NCI-H82 (cell line): ENCODE data around the gene SAA2.
"Not testable (repeated sequence)": the region's sequence is repeated elsewhere in the genome, so short reads cannot be mapped to it uniquely, and the experiment has no call there.

ENCODE experiments used
- DNase-seq: peaks from one replicate; lab custom pipeline; 2025; lab: John Stamatoyannopoulos, UW

The SAA2 gene

DNA sequence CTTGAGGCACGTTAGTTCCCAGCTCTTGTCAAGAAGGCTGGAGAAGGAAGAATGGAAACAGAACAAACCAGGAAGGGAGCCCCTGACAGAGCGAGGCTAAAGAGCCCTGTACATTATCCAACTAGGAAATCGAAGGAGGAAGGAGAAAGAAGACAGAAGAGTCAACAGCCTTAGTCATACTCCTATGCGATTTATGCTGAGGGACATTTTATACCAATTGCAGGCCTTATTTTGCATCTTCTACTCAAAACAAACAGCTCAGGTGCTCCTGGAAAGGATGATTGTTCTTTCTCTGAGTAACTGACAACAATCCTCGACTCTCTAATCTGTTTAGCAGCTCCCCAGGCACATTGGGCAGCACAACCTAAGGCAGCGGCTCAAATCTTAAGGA lies 1.3 kb downstream of the SAA2 start:
- not testable (repeated sequence) for DNase-seq

DNA sequence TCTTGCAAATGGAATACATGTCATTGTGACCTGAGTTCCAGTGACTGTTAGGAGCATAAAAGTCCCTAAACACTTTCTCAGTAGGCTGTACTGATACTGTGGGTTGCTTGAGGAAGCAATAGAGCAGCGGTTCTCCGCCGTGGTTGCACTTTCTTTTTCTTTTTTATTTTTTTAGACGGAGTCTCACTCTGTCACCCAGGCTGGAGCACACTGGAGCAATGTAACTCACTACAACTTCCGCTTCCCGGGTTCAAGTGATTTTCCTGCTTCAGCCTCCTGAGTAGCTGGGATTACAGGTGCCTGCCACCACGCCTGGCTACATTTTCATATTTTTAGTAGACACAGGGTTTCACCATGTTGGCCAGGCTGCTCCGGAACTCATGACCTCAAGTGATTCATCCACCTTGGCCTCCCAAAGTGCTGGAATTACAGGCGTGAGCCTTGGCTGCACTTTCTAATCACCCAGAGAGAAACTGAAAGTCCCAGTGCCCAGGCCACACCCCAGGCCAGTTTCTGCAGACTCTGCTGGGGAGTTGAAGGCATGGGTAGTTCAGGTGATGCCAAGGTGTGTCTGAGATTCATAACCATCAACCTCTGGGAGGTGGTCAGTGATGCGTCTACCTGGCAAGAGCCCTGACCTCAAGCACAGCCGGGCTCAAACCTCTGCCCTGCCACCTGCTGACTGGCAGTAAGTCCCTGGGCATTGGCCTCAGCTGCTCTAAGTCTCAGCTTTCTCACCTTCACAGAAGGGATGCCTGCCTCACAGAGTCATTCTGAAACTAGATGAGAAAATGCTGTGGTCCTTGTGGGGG lies 1.9 kb downstream of the SAA2 start:
- not testable (repeated sequence) for DNase-seq

DNA sequence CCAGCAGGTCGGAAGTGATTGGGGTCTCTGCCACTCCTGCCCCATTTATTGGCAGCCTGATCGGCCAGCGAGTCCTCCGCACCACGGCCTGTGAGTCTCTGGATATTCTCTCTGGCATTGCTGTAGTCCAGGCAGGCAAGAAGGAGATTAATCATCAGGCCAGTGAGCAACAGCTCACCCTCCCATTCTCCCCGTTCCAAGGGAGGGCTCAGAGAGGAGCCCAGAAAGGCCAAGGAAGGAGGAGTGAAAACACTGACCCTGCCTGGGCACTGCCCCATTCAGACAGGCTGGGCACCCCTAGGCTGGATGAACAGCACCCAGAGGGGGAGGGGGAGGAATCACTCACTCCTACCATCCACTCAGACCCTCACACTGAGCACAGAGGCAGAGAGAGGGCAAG lies 3.1 kb downstream of the SAA2 start:
- DNase-seq = no peak

DNA sequence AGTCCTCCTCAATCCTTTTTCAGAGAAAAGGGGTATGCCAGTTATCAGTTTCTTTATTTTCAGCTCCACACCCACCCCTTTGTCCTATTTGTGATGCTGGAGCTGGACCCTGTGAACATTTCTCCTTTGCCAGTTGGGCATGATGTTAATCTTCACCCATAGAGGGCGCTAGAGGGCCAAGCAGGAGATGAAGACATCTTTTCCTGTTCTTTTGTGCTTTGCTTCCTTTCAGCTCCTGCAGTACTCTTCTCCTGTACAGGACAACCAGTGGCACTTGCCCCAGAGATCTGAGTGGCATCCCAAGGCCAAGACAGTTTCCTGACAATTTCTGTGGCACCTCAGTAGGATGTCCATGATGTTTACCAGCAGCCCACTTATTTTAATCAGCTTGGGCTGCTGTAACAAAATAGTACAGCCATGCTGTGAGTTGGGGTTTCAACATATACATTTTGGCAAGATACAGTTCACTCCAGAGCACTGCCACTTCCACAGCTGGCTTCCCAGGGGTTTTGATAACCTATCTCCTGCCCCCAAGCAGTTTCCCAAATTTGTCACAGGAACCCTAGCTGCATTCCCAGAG lies 4.6 kb downstream of the SAA2 start:
- peak; percentile 74 for DNase-seq

DNA sequence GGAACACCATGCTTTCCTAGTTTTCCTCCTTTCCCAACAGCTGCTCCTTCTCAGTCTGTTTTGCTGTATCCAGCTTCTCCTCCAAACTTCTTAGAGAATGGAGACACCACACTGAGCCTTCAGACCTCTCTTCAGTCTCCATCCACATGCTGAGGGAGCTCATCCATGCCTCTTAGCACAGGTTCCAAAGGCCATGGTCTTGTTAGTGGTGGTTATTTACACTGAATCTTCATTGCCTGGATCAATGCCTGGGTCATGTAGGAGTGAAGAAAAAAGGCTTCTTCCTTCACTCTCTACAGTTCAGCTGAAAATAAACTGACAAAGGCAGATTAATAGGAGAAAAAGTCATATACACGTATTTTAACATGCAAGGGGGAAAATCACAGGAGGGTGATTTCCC lies 8.8 kb downstream of the SAA2 start:
- DNase-seq = no peak

DNA sequence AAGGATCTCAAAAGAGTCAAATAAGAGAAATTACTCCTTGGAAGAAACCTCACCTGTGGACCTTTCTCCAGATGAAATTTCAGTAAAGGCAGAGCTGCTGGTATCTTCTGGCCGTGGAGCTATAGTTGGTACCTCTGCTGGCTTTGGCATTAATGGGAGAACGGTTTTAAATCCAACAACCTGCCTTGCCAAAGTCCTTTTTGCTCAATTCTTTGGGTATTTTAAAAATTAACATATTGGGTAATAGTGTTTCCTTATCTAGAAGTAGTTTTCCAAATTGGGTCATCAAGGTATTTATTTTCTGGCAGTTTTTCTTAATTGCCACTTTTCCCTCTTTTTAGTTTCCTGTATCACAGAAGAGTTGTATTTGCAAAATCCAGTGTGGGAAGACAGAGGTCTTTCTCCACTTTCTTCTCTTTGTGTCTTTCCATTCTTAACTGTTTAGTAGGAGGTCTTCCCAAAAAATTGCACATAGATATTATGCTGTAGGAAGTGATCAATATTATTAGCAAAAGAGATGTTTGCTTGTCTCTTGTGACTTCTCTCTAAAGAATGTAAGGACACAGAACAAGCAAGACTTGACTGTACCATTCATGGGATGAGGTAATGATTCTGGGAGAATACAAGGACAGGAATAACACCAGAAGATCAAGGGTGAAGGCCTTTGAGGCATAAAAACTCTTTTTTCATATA lies 11.7 kb downstream of the SAA2 start, which contains the start of gene SAA4:
Gene SAA4, minus strand, starts transcription at position 139 of the 693 bp plus-strand sequence. CDS start 876 bp downstream, outside the sequence.
- DNase-seq = no peak

DNA sequence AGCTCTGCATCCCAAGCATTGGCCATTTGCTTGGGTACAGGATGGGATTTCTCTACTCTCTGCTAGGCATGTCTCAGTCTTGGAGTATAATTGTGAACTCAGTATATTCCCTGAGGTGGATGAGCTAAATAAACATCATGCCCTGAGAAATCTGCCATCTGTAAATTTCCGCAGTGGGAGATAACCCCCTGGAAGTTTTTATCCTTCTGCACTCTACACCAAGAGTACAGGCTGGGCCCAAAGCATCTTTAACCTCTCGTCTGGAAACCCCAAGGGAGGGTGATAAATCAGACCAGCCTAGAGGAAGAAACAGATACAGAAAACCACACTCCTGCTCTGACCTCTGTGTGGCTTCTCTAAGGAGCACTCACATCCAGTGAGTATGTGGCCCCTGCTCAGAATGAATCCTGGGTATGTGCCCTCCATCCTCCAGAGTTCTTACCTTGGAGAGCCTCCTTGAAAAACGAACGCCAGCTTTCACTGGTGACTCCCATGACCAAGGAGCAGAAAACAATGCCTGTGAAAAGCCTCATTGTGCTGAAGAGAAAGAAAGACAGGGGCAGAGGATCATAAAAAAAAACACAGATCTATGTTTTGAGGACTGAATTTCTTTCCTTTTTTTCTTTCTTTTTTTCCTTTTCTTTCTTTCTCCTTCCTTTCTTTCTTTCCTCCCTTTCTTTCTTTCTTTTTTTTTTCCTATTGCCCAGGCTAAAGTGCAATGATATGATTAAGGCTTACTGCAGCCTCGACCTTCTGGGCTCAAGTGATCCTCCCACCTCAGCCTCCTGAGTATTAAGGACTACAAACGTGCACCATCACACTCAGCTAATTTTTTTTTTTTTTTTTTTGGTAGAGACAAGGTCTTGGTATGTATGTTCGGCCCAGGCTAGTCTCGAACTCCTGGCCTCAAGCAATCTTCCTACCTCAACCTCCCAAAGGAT lies 12.8 kb downstream of the SAA2 start:
- DNase-seq = no peak

DNA sequence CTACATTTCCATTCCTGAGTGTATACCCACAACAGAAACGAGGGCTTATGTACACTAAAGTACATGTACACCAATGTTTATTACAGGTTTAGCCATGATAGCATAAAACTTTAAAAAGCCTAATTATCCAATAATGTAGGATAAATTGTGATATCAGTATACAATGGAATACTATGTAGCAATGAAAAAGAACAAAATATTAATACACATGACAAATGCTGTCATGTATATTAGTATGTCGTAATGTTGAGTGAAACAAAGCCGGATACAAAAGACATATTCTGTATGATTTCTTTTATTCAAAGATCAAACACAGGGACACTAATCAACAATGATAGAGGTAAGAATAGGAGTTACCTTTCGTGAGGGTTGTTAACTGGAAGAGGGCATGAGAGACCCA lies 14.6 kb downstream of the SAA2 start:
- DNase-seq = no peak

DNA sequence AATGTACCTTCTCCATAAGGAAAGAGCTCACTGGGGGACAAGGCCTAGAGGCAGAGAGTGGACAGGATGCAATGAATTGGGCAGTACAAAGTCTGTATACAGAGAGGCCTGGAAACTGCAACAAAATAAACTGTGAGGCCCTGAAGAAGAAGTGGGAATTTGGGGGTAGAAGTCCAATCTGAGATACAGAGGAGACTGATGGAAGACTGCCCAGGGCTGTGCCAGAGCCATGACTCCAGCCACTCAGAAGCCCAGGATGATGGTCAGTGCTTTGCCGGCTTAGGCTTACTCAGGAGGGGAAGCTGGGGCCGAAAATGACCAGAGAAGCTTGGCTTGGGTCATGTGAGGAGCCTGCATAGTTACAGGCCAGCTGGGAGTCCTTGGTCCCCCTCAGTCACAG lies 17.6 kb downstream of the SAA2 start:
- no peak for DNase-seq

DNA sequence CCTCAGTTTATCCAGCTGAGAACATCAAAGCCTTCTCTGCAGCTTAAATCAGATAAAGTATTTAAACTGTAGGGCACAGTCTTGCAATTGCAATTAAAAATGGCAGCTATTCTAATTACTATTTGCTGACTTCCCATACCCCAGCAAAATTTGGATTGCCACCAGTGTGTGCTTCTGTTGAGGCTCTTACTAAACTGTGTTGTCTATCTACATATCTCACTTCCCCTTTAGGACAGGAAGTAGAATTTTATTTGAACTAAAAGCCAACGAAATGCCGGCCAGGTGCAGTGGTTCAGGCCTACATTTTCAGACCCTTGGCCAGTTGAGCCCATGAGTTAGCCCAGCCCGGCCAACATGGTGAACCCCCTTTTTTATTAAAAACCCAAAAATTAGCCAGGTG lies 19.0 kb downstream of the SAA2 start:
- no peak for DNase-seq

DNA sequence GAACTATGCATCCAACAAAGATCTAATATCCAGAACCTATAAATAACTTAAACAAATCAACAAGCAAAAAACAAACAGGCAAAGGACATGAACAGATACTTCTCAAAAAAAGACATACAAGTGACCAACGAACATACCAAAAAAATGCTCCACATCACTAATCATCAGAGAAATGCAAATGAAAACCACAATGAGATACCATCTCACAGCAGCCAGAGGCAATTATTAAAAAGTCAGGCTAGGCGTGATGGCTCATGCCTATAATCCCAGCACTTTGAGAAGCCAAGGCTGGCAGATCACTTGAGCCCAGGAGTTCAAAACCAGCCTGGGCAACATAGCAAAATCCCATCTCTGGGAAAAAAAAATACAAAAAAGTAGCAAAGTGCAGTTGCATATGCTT lies 22.6 kb downstream of the SAA2 start:
- no peak for DNase-seq

DNA sequence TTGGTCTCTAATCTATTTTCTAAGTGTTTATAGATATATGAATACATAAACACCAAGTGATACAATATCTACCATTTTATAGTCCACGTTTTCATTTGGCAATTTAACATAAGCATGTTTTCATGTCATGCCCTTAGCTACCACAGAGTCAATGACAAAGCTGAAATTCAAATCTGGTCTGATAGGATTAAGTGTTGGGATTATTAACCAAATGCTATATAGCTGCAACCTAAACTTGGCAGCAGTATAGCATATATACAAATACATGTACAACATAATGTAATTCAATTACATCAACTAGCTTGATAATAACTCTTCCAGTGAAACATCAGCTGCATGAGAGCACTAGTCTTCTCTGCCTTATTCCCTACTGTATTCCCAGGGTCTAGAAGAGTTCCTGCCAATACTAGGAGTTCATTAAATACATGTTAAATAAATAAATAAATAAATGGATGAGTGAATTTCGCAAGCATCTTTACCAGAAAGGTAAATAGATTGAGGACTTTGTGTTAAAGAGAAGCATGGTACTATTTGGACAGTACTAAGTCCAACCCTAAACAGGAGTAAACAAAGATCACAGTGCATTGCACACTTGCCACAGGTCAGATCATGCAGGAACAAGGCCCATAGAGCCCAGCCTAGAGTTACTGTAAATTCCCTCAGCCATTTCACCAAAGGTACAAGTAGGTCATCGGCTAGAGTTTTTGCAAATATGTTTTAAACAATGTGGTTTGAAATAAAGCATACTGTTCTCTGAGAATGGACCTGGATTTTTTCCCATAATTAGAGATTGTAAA lies 24.7 kb downstream of the SAA2 start:
- peak; percentile 76 for DNase-seq

DNA sequence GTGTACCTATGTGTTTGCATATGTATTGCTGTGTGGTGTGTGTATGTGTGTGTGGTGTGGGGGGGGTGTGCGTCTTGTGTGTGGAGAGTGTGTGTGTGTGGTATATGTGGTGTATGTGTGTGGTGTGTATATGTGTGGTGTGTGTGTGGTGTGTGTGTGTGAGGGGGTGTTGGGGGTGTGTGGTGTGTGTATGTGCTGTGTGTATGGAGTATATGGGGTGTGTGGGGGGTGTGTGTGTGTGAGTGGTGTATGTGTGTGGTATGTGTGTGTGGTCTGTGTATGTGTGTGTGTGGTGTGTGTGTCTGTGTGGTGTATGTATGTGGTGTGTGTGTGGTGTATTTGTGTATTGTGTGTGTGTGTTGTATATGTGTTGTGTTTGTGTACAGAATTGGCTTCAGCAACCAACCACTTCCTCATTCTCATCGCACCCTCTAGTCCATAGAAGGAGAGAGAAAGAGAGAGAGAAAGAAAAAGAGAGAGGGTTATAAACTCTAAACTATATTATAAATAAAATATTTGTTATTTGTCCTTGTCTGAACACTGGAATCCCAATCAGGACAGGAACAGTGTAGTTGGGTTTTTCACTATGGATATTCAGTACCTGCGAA lies 25.6 kb downstream of the SAA2 start:
- no peak for DNase-seq

DNA sequence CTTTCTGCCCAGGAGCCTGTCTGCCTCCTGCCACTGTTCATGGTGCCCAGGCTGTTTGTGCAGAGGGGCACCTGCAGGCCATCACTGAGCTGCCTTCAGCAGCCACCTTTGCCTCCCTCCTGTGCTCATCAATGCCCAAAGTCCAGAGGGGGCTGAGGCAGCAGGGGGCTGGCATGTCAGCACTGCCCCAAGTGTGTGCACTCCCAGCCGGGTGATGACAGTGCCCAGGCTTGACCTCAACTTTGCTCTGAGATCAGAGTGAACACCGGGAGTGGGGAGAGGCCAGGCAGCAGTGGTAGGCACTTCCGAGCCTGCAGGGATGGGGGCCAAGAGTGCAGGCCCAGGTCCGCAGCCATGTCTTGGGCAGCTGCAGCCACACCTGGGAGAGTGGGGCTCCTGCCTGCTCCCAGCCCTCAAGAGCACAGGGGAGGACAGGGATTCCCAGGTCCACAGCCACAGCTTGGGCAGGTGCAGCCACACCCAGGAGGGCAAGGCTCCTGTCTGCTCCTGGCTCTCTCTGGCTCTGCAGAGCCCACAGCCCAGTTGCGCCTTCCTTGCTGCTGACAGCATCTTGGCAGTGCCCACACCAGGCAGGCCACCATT lies 27.1 kb downstream of the SAA2 start:
- DNase-seq = no peak

DNA sequence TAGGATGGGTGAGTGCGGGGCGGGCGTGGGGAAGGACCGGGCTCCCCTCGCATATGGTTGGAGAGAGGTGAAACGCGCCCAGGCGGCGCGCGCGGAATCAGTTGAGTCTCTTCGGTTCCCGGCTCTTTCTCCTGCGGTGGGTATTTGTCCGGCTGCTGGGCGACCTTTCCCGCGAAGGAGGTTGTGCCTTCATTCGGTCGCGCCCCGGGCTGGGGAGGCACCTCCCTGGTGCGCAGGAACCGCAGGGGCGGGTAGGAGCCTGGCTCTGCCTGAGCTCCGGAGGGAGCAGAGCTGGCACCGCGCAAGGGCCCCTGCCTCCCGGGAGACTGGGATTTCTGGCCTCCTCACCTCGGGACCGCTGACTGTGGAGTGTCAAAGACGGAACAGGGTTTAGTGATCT lies 39.4 kb downstream of the SAA2 start:
- no peak for DNase-seq

DNA sequence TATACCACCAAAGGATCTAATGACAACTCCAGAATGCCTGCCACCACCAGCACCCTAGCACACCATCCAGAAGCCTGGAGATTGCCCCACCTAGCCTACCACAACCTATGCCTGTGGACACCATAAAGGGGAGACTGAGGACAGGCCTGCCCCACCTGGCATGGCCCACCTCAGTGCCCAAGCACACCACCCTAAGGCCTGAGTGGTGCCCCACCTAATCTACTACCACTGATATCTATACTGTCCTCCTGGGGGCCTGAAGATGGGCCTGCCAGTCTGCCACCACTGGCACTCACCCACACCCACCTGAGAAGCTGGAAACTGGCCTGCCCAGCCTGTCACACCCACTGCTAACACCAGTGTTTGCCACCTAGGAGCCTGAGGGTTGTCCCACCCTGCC lies 43.7 kb downstream of the SAA2 start:
- no peak for DNase-seq

DNA sequence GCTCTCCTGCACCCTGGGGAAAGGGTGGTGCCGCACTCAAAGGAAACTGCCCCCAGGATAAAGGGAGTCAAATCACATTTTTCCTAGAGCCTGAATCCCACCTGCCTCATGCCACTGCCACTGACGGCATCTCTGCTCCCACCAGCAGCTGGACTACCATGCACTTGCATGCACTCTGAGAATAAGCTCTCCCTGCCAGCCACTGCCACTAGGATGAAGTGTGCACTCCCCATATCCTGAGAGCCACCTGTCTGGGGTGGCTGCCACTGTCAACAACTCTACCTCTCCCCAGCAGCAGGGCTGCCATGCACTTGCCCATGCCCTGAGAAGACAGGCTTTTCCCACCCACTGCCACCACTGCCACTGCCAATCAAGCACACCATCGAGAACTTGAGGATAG lies 44.2 kb downstream of the SAA2 start:
- DNase-seq = no peak

DNA sequence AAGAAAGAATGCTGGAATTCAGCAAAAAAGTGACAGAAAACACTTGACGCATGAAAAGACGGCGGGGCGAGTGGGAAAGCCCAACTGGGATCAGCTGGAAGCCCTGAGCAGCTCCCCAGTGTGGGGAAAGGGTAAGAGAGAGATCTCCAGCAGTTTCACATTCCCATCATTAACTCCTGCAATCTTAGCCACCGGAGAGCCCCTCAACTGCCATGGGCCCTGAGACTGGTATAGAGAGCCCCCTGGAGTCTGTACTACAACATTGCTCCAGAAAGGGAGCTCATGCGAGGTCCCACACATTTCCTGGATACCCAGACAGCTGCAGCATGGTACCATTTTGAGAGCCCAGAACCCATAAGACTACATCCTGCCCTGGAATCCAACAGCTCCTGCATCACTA lies 44.7 kb downstream of the SAA2 start:
- peak; percentile 45 for DNase-seq

DNA sequence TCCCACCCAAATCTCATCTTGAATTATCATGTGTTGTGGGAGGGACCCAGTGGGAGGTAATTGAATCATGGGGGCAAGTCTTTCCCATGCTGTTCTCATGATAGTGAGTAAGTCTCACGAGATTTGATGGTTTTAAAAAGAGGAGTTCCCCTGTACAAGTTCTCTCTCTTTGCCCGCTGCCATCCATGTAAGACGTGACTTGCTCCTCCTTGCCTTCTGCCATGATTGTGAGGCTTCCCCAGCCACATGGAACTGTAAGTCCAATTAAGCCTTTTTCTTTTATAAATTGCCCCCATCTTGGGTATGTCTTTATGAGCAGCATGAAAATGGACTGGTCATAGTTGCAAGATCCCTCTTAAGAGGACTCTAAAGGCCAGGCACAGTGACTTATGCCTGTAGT lies 50.7 kb downstream of the SAA2 start:
- not testable (repeated sequence) for DNase-seq

DNA sequence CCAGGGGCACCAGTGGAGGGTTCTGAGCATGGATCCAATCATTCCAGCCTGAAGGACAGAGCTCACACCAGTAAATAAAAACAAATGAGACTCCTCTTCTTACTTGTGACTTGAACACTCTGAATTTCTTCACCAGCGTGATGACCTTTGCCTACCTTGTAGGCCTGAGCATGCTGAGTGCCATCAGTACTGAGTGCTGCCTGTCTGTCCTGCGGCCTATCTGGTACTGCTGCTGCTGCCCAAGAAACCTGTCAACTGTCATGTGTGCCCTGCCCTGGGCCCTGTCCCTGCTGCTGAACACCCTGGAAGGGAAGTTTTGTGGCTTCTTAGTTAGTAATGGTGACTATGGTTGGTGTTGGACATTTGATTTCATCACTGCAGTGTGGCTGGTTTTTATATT lies 51.9 kb downstream of the SAA2 start:
- DNase-seq = no peak
